ENCODE results near the gene INAFM1.
A peak's percentile ranks its signal among the peaks of the same experiment; 100 is the strongest.
"Not testable (repeated sequence)": the region's sequence is repeated elsewhere in the genome, so short reads cannot be mapped to it uniquely, and the experiment has no call there.

Gene INAFM1

GRCh38 chr19:47271949-47272348 is 2.7 kb upstream of the INAFM1 start:
- no peak for DNase-seq

DNA sequence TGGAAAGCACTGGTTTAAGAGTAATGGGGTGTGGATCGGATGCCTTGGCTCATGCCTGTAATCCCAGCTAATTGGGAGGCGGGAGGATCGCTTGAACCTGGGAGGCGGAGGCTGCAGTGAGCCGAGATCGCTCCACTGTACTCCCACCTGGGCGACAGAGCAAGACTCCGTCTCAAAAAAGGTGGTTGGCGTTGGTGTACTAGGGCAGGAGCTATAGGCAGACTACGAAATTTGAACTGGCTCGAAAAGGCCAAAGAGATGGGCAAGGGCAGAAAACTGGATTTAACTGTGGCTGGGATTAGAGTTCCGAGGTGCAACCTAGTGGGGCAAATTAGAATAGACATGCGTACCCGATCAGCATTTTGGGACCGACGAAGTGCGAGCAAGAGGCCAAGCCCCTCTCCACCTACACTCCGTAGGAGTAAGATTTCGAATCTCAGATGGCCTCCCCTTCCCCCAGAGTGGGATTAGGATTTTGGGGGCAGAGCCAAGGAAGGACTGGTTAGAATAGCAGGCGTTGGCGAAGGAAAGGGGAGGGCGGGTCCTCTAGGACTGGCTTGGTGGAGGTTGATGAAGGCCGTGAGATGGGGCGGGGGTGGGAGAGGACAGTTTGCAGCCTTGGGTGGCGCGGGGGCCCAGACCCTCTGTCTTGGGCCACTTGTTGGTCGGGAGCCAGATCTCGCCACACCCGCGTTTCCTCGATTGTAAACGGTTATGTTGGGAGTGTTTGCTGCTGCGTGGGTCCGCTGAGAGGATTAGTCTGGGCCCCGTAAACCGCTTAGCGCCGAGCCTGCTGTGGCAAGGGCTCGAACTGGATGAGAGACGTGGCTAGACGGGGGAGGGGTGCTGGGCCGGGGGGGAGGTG is 2.0 kb upstream of the INAFM1 start:
- DNase-seq, result no peak

DNA sequence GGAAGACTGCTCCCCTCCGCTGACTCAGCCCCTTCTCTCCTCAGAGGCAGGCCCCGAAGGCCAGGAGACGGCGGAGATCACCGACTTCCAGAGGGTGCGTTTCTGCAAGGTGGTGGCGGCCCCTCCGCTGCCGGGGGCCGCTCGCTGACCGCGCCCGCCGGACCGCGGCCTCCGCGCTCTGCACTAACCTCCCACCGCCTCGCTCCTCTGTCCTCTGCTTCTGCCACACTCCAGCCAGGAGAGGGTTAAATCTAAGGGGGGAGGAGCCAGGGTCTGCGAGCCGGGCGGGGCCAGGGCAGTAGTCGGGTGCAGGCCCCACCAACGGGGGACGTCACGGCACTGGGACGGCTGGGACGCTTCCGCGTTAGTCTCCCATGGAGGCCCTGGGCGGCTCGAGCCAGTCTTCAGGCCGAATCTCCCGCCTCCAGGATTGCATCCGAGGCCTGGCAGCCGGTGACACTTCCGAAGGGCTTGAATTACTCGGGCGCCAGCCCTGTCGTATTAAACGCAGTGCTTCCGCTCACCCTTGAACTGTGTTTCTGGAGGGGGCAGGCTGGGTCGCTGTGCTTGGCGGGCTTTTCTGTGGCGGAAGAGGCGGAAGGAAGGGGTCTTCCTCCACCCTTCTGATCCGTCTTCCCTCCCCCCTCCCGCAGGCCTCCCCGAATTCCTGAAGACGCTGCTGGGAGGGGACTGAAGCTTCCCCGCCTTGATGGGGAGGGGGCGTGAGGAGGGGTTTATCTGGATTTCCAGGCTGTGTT is 1.2 kb upstream of the INAFM1 start:
- DNase-seq, result no peak

DNA sequence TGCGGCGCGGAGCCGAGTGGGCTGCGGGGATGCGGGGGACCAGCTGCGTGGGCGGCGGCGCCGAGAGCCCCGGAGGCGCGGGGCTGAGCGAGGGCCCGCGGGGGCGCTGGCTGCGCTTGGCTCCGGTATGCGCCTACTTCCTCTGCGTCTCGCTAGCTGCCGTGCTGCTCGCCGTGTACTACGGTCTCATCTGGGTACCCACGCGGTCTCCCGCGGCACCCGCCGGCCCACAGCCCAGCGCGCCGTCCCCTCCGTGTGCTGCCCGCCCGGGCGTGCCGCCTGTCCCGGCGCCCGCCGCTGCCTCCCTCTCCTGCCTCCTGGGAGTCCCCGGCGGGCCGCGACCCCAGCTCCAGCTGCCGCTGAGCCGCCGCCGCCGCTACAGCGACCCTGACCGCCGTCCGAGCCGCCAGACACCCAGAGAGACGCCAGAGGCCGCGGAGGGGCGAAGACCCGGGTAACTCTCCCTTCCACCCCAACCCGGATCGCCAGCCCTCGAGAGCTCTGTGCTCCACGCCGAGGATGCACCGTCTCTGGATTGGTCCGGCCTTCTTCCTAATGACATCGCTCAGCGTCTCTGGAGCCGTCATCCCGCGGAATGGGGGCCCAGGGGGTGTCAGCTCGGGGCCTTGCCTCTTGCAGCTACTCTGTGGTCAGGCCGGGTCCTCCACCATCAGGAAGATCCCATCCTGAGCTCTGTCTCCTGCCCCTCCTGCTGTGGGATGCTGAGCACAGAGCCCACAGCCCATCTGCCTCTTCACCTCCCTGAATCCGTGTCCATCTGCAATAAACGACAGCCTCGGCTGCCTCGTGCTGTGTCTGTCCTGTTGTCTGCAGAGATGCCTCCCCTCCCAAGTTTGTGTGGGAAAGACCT is 441 bp downstream of the INAFM1 start:
- DNase-seq, result no peak

DNA sequence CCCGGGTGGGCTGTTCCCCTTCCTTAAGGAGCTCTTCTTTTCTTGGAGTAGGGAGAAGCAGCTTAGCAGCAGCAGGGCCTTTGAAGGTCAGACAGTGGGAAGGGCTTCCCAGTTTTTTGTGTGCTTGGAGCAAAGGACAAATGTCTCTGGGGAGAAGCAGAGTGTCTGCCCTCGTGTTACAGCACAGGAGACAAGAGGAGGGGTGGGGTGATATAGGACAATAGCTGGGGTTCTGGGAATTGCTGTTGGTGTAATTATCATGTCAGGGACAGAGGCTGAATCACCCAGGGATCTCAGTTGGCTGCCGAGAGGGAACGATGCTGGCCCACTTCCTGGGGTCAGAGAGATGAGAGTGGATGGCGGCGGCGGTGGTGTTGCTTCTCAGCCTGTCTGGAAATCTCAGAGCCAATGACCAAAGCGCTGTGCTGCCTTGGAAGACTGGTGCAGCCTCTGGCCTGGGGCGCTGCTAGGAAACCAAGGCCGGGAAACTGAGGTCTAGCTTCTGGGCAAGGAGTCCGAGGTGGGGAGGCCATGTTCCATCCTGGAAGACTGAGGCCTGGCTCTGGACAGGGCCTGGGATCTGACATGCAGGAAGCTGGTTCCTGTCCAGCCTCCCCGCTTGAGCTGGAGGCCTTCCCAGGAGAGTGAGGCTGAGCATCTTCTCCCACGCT is 1.2 kb downstream of the INAFM1 start:
- DNase-seq, result no peak

DNA sequence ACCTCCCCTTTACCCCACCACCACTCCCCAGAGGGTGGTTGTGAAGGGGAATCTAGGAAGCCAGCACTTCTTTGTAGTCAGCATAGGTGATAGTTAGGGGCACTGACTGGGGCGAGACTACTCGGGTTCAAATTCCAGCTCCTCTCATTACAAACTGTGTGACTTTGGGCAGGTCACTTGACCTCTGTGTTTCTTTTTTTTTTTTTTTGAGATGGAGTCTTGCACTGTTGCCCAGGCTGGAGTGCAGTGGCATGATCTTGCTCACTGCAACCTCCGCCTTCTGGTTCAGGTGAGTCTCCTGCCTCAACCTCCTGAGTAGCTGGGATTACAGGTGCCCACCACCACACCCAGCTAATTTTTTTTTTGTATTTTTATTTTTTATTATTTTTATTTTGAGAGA is 1.8 kb downstream of the INAFM1 start:
- not testable (repeated sequence) for DNase-seq

GRCh38 chr19:47280183-47280797 is 5.6 kb downstream of the INAFM1 start:
- no peak for DNase-seq

- DNase-seq, result no peak
These were observed 8.8 kb downstream of the INAFM1 start for GRCh38 chr19:47283405-47284059.

DNA sequence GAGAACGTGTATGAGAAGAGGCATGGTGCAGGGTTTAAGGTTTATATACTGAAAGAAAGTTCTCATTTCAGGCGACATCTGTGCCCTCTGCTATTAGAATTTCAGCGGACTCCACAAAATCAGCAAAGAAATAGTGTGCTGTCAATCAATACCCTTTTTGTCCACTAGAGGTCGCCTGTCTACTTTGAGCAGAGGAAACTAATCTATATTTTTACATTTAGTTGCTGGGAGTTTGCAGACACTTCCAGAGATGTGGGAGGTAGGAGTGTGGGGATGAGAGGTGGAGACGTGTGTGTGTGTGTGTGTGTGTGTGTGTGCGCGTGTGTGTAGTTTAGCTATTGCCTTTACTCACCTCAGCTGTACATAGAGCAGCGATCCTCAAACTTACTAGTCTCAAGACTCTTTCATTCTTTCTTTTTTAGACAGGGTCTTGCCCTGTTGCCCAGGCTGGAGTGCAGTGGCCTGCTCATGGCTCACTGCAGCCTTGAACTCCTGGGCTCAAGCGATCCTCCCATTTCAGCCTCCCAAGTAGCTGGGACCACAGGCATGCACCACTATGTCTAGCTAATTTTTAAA is 9.7 kb downstream of the INAFM1 start:
- peak; percentile 5 for DNase-seq

- DNase-seq, result peak; percentile 69
These were observed 21.4 kb downstream of the INAFM1 start for GRCh38 chr19:47296036-47296435.

GRCh38 chr19:47300867-47301266 is 26.2 kb downstream of the INAFM1 start:
- not testable (repeated sequence) for DNase-seq

DNA sequence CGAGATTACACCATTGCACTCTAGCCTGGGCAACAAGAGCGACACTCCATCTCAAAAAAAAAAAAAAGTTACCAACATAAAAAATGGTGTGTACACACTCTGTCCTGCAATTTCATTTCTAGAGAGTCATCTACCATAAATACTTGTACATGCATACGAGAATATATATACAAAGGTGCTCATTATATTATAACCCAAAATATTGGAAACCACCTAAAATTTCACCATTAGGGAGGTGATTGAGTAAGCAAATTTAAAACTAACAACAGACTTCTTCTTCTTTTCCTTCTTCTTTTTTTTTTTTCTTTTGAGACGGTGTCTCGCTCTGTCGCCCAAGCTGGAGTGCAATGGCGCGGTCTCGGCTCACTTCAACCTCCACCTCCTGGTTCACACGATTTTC is 27.6 kb downstream of the INAFM1 start:
- DNase-seq, result no peak

DNA sequence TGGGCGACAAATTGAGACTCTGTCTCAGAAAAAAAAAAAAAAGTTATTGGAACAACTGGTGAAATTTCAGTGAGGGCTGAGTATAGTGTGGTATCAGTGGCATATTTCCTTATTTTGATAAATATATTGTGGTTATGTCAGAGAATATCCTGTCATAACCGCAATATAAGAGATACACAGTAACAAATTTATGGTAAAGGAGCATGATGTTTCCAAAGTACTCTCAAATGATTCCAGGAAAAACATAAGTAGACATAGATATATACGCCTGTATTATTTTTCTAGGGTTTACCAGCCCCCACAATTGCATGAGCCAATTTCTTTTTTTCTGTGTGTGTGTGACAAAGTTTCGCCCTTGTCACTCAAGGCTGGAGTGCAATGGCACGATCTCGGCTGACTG is 29.3 kb downstream of the INAFM1 start:
- no peak for DNase-seq

DNA sequence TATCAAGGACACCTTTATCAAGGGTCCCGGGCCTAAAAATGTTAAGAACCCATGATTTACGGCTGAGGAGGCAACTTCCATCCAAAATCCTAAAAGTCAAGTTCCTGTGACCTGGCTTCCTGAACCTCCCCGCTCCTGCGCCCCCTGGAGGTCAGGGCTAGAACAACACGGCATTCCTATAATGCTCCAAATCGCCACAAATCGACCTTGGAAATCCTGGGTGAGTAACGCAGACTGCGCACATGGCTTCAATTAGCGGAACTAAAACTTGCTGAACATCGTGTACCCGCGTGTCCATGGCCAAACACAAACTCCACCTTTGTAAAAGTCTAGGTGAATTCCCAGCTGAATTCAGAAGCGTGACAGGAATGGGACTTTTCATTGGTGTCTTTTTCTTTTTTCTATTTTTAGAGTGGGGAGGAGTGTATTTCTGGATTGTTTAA is 30.6 kb downstream of the INAFM1 start:
- peak; percentile 0 for DNase-seq

DNA sequence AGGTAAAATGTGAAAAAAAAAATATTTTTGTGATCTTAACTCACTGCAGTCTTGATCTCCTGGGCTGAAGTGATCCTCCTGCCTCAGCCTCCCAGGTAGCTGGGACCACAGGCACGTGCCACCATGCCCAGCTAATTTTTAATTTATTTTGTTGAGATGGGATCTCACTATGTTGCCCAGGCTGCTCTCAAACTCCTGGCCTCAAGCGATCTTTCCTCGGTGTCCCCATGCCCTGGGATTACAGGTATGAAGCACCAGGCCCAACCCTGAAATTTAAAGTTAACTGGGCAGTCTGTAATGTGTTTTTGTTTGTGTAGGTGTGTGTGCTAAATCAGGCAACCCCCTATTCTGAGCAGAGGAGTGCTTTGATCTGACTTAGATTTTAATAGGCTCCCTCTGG is 31.6 kb downstream of the INAFM1 start:
- DNase-seq, result no peak

GRCh38 chr19:47309038-47309437 is 34.4 kb downstream of the INAFM1 start:
- no peak for DNase-seq

DNA sequence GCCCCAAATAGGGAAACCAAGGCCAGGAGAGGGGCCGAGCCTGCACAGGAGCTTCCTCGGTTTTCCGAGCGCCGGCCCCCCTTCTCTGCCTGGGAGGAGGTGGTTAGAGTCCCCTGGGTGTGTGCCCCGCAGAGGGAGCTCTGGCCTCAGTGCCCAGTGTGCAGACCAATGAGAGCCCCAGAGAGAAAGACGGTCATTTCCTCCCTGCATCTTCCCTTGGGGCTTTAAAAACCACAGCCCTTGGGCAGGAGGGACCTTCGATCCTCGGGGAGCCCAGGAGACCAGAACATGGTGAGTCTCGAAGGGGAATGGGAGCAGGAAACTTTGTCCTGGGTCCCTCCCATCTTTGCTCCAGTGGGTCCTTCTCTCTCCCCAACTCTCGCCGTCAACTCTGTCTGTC is 34.9 kb downstream of the INAFM1 start, which contains the start of gene C5AR1:
Gene C5AR1, plus strand, starts transcription at position 254 of the 400 bp plus-strand sequence. Its CDS starts 35 bp downstream, at position 289.
- no peak for DNase-seq

- DNase-seq, result no peak
These were observed 35.6 kb downstream of the INAFM1 start for GRCh38 chr19:47310323-47310722.

- DNase-seq, result peak; percentile 20
These were observed 36.1 kb downstream of the INAFM1 start for GRCh38 chr19:47310819-47311218.

GRCh38 chr19:47312366-47313006 is 37.8 kb downstream of the INAFM1 start:
- no peak for DNase-seq
